Bronchial epithelial cell (primary cell): Measurements from ENCODE around the gene ADAMTS2. TPM values are rescaled to one million over a fixed set of nuclear protein-coding genes. Genes with fewer than 3 reads are reported as not detected.

Source experiments
- DNase-seq: peaks from one replicate; pipeline ENCODE4 v3.0.0-alpha.2; 2010; ENCODE audit warnings: low read depth
- FAIRE-seq: peaks from 2 replicates; lab custom pipeline; 2011; peaks lifted over from hg19 to GRCh38; lab: Jason Lieb, UNC
- H3K27me3 ChIP-seq: 2 replicates; pipeline ENCODE4 v1.5.1; 2011; ENCODE audit warnings: low read length; ENCODE audit not compliant: control insufficient read depth, insufficient read depth
- H3K36me3 ChIP-seq: 2 replicates; pipeline ENCODE4 v1.5.1; 2011; ENCODE audit warnings: low read length; ENCODE audit not compliant: control insufficient read depth, insufficient read depth
- H3K4me3 ChIP-seq: 2 replicates; pipeline ENCODE4 v1.5.1; 2011; ENCODE audit warnings: mild to moderate bottlenecking, low read depth, low read length, control low read depth
- total RNA-seq: library from RNA; depleted of rRNA; stranded (reverse); fragments of >200 nt; gene quantifications from 2 replicates; pipeline ENCODE4 v1.2.1, GENCODE V29; 2014
- TF ChIP-seq, protein P1 (sequence below): IDR thresholded peaks from 2 replicates; pipeline ENCODE4 v1.5.1; 2011; ENCODE audit warnings: mild to moderate bottlenecking, moderate library complexity, low read length, control low read depth, inconsistent platforms; ENCODE audit not compliant: insufficient read depth, severe bottlenecking

The ADAMTS2 gene
- total RNA-seq, 1 donor from 2014 or later = 0.26 TPM

DNA sequence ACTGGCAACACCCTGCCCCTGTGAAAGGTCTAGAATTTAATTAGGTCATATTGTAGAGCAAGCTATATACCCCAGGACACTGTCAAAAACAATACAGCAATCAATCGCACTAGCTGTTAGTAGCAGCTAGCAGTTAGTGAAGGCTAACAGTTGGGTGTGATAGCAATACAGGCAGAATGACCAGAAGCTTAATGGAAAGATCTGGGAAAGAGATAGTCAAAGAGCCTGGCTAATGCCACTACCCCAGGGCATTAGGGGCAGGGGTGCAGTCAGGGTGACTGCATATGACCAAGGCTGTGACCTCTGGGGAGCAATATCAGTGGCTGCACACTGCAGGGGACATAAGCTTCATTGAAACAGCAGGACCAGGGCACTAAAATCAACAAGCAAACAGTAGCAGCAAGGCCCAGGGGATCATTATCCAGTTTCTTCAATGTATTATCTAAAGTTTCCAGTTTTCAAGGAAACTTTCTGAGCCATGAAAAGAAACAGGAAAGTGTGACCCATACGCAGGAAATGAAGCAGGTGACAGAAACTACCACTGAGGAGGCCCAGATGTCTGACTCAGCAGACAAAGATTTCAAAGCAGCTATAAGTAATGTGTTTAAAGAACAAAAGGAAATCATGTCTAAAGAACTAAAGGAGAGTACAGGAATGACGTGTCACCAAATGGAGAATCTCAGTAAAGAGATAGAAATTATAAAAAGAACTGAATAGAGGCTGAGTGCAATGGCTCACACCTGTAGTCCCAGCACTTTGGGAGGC lies 202.6 kb downstream of the ADAMTS2 start:
- TF ChIP-seq, protein P1, sequence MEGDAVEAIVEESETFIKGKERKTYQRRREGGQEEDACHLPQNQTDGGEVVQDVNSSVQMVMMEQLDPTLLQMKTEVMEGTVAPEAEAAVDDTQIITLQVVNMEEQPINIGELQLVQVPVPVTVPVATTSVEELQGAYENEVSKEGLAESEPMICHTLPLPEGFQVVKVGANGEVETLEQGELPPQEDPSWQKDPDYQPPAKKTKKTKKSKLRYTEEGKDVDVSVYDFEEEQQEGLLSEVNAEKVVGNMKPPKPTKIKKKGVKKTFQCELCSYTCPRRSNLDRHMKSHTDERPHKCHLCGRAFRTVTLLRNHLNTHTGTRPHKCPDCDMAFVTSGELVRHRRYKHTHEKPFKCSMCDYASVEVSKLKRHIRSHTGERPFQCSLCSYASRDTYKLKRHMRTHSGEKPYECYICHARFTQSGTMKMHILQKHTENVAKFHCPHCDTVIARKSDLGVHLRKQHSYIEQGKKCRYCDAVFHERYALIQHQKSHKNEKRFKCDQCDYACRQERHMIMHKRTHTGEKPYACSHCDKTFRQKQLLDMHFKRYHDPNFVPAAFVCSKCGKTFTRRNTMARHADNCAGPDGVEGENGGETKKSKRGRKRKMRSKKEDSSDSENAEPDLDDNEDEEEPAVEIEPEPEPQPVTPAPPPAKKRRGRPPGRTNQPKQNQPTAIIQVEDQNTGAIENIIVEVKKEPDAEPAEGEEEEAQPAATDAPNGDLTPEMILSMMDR = no peak
- no peak overlapping the region for H3K4me3 ChIP-seq
- DNase-seq (peak; percentile 12), FAIRE-seq (no peak)
- H3K27me3 ChIP-seq = no peaks in the 10 kb centered on the region
- H3K36me3 ChIP-seq = no peaks in the 10 kb centered on the region

GRCh38 chr5:179141867-179142266 lies 203.4 kb downstream of the ADAMTS2 start:
- Histone ChIP-seq H3K4me3 (no peak overlapping the region), H3K27me3 (no peaks in the 10 kb centered on the region), H3K36me3 (no peaks in the 10 kb centered on the region)
- no peak for FAIRE-seq
- DNase-seq = no peak
- TF ChIP-seq, protein P1 = no peak

- H3K4me3 ChIP-seq = no peak overlapping the region
- TF ChIP-seq, protein P1 = no peak
- no peak for DNase-seq
- H3K27me3 ChIP-seq = no peaks in the 10 kb centered on the region
- no peak for FAIRE-seq
- no peaks in the 10 kb centered on the region for H3K36me3 ChIP-seq
Measured at GRCh38 chr5:179140293-179140692, 205.0 kb downstream of the ADAMTS2 start.

DNA sequence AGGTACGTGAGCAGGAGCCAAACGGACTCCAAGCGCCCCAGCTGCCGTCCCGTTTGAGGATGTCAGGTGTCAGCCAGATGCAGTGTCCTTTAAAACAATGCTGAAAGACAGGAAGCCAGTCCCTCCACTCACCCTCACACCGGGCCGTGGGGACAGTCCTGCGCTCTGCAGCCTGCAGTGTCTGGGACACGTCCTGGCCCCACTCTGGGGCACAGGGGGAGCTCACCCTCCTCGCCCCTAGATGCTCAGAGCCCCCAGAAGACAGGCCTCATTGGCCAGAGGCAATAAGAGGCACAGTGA lies 205.4 kb downstream of the ADAMTS2 start:
- Histone ChIP-seq H3K36me3 (no peaks in the 10 kb centered on the region), H3K27me3 (no peaks in the 10 kb centered on the region), H3K4me3 (no peak overlapping the region)
- FAIRE-seq = no peak
- DNase-seq = no peak
- TF ChIP-seq, protein P1 = no peak

DNA sequence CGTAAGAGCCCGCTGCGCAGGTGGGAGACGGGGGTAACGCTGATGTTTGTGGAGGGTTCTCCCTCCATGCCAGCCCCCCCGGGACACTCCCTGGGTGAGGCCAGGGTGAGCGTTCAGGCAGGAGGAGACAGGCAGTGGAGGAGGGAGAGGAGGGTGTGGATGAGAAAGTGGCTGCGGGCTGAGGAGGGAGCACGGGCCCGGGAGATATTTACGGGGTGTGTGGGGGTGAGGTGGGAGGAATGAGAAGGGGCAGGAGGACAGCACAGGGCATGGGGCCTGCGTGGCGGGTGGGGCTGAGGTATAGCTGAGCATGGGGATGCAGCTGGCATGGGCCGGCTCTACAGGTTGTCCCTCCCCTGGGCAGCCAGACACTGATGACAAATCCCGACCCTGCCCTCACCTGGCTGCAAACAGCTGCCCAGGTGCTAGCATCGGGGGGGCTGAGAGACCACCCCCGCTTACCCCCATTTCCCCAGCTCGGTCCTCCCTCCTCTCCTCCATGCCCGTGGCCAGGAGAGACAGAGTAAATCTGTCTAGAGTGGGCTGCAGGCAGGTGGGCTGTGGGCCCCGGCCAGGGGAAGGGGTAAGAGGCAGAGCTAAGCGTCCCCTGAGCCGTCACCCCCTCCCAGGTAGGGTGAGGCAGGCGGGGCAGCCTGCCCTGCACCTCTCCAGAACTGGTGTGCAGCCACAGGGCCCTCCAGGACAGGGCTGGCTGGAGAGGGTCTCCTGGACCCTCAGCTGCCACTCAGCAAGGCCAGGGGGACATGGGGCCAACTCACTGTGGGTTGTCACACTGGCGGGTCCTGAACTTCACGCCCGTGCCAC lies 205.9 kb downstream of the ADAMTS2 start:
- TF ChIP-seq, protein P1 = no peak
- FAIRE-seq (no peak), DNase-seq (no peak)
- Histone ChIP-seq H3K4me3 (no peak overlapping the region), H3K27me3 (no peaks in the 10 kb centered on the region), H3K36me3 (no peaks in the 10 kb centered on the region)
